ENCODE measurements around the gene RLF.

- TF ChIP-seq TAF1 (IDR thresholded peaks at IDR 0.05; ENCODE audit: low read depth, low read length) (no peak), POLR2AphosphoS5 (IDR thresholded peaks at IDR 0.05; ENCODE audit: low read depth, low read length) (no peak)
These were observed 84.5 kb downstream of the RLF start for GRCh38 chr1:40245686-40246085.
